22Rv1 (cell line): Measurements from ENCODE around the gene TPBG.
"Not testable (repeated sequence)": the region's sequence is repeated elsewhere in the genome, so short reads cannot be mapped to it uniquely, and the experiment has no call there.

ENCODE experiments used
- H3K27ac ChIP-seq: fragments of 450-650 bp; 2 replicates; pipeline ENCODE4 v1.5.1; 2017
- CTCF ChIP-seq: fragments of 450-650 bp; IDR thresholded peaks from 2 replicates; pipeline ENCODE4 v1.5.1; 2017; ENCODE audit warnings: mild to moderate bottlenecking
- ZFX ChIP-seq: fragments of 450-650 bp; IDR thresholded peaks from 2 replicates; pipeline ENCODE4 v1.6.1; 2017; ENCODE audit warnings: antibody characterized with exemption, borderline replicate concordance

The TPBG gene

GRCh38 chr6:82380566-82381185 is 17.1 kb downstream of the TPBG start:
- TF ChIP-seq CTCF (no peak), ZFX (no peak)
- no peak overlapping the region for H3K27ac ChIP-seq

- no peak overlapping the region for H3K27ac ChIP-seq
- TF ChIP-seq CTCF = no peak
- no peak for TF ChIP-seq ZFX
These were observed 17.7 kb downstream of the TPBG start for GRCh38 chr6:82381278-82381677.

GRCh38 chr6:82385102-82385501 is 21.5 kb downstream of the TPBG start:
- no peak for TF ChIP-seq ZFX
- TF ChIP-seq CTCF = no peak
- no peak overlapping the region for H3K27ac ChIP-seq

GRCh38 chr6:82385546-82385945 is 21.9 kb downstream of the TPBG start:
- no peak overlapping the region for H3K27ac ChIP-seq
- TF ChIP-seq CTCF = no peak
- no peak for TF ChIP-seq ZFX

GRCh38 chr6:82385961-82386360 is 22.3 kb downstream of the TPBG start:
- TF ChIP-seq ZFX = no peak
- TF ChIP-seq CTCF = no peak
- H3K27ac ChIP-seq = no peak overlapping the region

- not testable (repeated sequence) for H3K27ac ChIP-seq
These were observed 31.2 kb downstream of the TPBG start for GRCh38 chr6:82394770-82395169.

GRCh38 chr6:82396964-82397751 is 33.5 kb downstream of the TPBG start:
- H3K27ac ChIP-seq = no peak overlapping the region
- no peak for TF ChIP-seq CTCF
- TF ChIP-seq ZFX = no peak
